Right lung (tissue), 5 donors: ENCODE data around the gene INSC. TPM values are rescaled to one million over a fixed set of nuclear protein-coding genes. Genes with fewer than 3 reads are reported as not detected.

Experiments used
- DNase-seq, 2 donors: peaks; one replicate each; pipeline ENCODE4 v3.0.0-alpha.2; 2013
- polyA plus RNA-seq, 5 donors: library from polyadenylated mRNA; unstranded; fragments of 120-200 nt; gene quantifications; one replicate each; pipeline versions ENCODE4 v1.2.1 to v1.2.3, GENCODE V29; 2013; ENCODE audit warnings: inconsistent platforms in 1 of 5, low replicate concordance in 1 of 5; ENCODE audit not compliant: insufficient read length in 5 of 5, insufficient read depth in 1 of 5

Gene INSC
- polyA plus RNA-seq, 5 donors = 0.21 to 0.72 (median 0.55) TPM

DNA sequence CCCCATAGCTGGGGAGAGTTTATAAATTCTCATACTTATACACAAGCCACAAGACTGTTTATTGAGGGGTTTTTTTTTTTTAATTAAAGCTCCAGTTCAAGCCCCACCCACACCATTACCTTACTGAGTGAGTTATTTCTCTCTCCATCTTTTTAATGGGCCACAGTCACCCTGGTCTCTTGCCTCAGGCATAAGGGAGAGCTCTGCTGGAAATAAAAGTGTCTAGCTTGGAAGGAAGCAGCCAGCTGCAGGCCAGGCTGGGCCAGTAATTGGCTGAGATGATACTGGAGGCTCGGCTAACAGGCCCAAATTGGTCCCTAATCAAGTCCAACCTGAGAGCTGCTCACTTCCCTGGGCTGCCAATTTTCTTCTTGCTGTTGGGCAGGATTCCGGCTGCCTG lies 174.1 kb downstream of the INSC start:
- no peak for DNase-seq

DNA sequence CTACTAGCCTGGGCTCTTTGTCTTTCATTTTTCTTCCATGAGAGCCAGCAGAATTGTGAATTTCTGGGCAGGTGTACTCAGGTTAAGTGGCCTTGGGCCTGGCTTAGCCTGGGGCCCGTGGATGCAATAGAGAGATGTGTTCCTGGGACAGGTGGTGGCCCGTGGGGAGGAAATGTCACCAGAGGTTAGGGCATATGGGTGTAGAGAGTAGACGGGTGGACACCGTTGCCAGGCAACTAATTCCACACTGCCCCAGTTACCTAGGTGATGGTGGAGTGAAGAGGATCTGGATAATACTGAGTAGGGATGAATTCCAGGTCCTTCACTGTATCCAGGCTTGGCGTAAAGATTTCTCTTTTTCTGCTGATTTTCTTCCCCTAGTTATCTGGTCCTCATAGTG lies 175.0 kb downstream of the INSC start:
- DNase-seq = no peak

DNA sequence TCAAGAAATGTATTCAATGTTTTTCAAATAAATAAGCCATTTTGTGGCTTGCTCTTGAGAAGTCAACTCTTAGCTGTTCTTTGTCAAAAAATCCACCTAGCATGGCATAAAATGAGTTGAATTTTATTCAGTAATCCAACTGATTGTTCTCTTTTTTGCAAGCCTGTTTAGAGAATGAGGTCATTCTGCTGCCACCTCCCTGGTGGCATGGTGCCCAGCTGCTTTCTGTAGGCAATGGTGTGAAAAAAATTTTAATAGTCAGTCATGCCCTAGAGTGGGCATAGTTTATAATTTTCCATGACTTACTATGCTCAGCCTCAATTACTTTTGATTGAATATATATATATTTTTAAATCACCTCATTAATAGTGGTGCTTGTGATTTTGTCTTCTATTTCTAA lies 177.2 kb downstream of the INSC start:
- DNase-seq = no peak

DNA sequence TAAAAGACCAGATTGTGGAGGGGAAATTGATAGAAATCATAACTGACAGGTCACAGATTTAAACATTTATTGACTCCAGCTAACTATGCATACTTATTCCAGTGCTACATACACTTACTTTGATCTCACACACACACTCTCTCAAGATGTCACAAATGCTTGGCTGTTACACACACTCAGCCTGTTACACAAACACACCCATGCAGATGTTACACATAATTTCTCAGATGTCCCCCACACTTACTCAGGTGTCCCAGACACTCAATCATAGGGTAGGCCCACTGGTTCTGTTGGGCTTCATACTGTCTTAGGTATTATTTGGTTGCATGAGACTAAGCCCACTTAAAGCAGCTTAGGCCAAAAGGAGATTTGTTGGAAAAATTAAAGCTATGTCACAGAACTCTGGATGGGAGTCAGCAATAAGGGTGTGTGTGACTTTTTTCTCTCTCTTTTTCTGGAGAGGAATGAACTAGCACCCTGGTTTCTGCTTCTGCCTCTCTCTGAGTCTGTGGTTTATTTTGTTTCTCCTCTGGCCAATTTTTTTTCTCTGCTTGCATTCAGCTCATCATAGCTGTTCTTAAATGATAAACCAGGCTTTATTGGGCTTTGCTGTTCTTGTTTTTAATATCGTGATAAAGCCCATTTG lies 179.4 kb downstream of the INSC start:
- DNase-seq = no peak

DNA sequence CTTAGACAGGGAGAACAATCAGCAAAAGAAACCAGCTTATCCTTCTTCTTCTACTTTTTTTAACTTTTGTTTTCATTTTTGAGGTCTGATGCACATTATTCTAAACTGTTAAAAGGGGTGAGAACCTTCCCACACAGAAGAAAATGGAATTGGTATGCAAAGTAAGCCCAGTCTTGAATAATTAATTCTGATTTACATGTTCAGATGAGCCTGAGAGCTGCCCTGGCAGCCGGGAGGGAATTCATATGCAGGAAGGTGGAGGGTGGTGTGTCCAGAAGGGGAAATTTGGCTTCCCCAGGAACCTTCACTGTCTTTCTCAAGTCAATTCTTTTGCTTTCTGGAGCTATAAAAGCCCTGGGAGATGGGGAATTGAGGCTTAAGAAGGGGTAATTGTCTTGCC lies 181.0 kb downstream of the INSC start:
- DNase-seq = no peak

Other genes with a start within 250 kb of the INSC start
- 10 to 100 TPM; 26.0 to 32.5 (median 29.8) TPM for gene CYP2R1, start 222.7 kb upstream of the INSC start, polyA plus RNA-seq
- 1 to 10 TPM; 1.5 to 3.9 (median 2.5) TPM for gene CALCA, start 142.6 kb upstream of the INSC start, polyA plus RNA-seq
- under 1 TPM; 0.08 to 0.23 (median 0.17) TPM for gene CALCB, start 41.3 kb upstream of the INSC start, polyA plus RNA-seq